Measurements from ENCODE around the gene GRAMD1B. TPM values are rescaled to one million over a fixed set of nuclear protein-coding genes. Genes with fewer than 3 reads are reported as not detected.

GRAMD1B gene
- total RNA-seq, 4 donors from 2014 or later = 0.30 to 1.5 (median 0.68) TPM

DNA sequence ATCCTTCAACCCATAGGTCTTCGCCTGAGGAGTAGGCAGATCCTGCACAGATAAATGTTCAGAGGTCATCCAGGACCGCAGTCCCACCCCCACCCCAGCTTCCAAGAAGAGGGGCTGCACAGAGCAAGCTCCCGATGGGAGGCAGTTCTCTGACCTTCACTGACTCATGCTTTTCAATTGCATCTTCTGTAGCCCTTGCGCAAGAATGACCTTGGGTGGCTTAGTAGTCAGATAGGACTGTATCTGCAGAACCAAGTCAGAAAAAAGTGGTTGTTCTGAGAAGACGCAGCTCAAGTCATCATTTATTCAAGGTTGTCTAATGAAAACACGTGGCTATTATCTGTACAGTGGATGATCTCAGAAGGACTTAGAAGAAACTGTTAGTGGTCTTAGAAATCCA is 16.4 kb upstream of the GRAMD1B start:
- intact Hi-C loops (cut with DNase I; ENCODE audit: low total_unique reads) = no loop called here
- DNase-seq (ENCODE audit: low spot score in 2 of 2) = no peak
- WGBS, 2 donors = 82 to 90% methylated on average over 6 of the region's 6 CpGs
- no peak overlapping the region for H3K4me3 ChIP-seq (ENCODE audit: low read depth, poor library complexity, severe bottlenecking)
- TF ChIP-seq, protein P1, sequence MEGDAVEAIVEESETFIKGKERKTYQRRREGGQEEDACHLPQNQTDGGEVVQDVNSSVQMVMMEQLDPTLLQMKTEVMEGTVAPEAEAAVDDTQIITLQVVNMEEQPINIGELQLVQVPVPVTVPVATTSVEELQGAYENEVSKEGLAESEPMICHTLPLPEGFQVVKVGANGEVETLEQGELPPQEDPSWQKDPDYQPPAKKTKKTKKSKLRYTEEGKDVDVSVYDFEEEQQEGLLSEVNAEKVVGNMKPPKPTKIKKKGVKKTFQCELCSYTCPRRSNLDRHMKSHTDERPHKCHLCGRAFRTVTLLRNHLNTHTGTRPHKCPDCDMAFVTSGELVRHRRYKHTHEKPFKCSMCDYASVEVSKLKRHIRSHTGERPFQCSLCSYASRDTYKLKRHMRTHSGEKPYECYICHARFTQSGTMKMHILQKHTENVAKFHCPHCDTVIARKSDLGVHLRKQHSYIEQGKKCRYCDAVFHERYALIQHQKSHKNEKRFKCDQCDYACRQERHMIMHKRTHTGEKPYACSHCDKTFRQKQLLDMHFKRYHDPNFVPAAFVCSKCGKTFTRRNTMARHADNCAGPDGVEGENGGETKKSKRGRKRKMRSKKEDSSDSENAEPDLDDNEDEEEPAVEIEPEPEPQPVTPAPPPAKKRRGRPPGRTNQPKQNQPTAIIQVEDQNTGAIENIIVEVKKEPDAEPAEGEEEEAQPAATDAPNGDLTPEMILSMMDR (IDR thresholded peaks at IDR 0.05) = no peak
- TF ChIP-seq POLR2A (IDR thresholded peaks at IDR 0.05) = no peak

GRCh38 chr11:123416566-123416965 is 13.5 kb upstream of the GRAMD1B start:
- no peak for DNase-seq (ENCODE audit: low spot score in 2 of 2)
- intact Hi-C loops (cut with DNase I; ENCODE audit: low total_unique reads) = no loop called here
- H3K4me3 ChIP-seq (ENCODE audit: low read depth, poor library complexity, severe bottlenecking) = no peak overlapping the region
- TF ChIP-seq POLR2A (IDR thresholded peaks at IDR 0.05) = no peak
- TF ChIP-seq, protein P1 (IDR thresholded peaks at IDR 0.05) = no peak

- no peak overlapping the region for H3K4me3 ChIP-seq (ENCODE audit: low read depth, poor library complexity, severe bottlenecking)
- TF ChIP-seq, protein P1 (IDR thresholded peaks at IDR 0.05) = no peak
- TF ChIP-seq POLR2A (IDR thresholded peaks at IDR 0.05) = no peak
- peak in 1 of 2 donors; percentile 13 for DNase-seq (ENCODE audit: low spot score in 2 of 2)
- intact Hi-C loops (cut with DNase I; ENCODE audit: low total_unique reads) = no loop called here
- WGBS, 2 donors = 77 to 82% methylated on average over 4 of the region's 4 CpGs
These were observed 11.5 kb upstream of the GRAMD1B start for GRCh38 chr11:123418351-123419114.

DNA sequence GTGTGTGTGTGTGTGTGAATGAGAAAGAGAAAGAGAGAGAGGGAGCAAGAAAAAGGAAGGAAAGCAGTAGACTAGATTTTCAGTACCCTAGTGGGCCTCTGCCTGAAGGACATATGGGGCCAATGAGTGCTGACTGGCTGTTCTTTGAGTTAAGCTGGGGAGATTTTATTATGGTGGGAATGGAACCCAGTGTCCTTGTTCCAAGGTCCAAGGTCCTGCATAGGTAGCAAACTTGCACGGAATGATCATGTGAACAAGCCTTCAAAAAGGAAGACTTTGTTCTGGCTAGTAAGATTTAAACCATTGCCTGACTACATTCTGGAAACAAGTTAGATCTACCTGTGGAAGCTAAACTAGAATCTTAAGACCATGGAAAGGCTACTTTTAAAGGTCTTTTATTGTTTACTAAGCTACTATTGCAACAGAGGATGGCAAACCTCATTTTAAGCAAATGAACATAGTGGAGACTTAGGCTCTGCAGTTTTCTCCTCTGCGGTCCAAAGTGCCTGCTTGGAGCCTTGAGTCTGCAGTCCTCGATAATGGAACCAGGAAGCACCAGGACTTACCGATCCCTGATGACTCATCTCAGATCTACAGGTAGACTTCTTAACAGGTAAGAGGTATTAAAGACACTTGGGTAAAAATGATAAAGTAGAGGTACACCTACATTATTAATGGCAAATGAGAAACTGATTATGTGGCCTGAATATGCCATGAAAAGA is 10.2 kb upstream of the GRAMD1B start:
- DNase-seq (ENCODE audit: low spot score in 2 of 2) = peak in 1 of 2 donors; percentile 9
- 85 to 94% methylated on average over 4 of the region's 4 CpGs for WGBS, 2 donors
- intact Hi-C loops (cut with DNase I; ENCODE audit: low total_unique reads) = no loop called here
- TF ChIP-seq, protein P1 (IDR thresholded peaks at IDR 0.05) = no peak
- TF ChIP-seq POLR2A (IDR thresholded peaks at IDR 0.05) = no peak
- H3K4me3 ChIP-seq (ENCODE audit: low read depth, poor library complexity, severe bottlenecking) = no peak overlapping the region

DNA sequence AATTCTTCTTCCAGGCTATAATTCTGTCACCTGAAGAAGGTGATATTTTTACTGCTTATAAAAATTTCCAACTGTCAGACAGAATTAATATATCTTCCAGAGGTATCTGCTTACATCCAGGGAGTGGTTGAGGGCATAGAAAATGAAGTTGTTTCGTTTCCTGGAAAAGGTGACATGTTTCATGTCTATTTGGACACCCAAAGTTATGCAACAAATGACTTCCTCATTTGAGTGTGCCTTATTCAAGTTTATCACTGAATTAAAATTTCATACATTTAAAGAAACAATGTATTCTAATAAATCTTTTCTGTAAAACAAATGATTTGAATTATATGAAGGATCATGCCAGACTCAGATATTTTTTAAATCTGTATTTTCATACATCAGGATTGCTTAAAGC is 8.5 kb upstream of the GRAMD1B start:
- intact Hi-C loops (cut with DNase I; ENCODE audit: low total_unique reads) = no loop called here

More for the DNA sequence above, 8.5 kb upstream of the GRAMD1B start:
- no peak for DNase-seq (ENCODE audit: low spot score in 2 of 2)
- TF ChIP-seq POLR2A (IDR thresholded peaks at IDR 0.05) = no peak
- TF ChIP-seq, protein P1 (IDR thresholded peaks at IDR 0.05) = no peak
- no peak overlapping the region for H3K4me3 ChIP-seq (ENCODE audit: low read depth, poor library complexity, severe bottlenecking)
- 26 to 29% methylated on average over 1 of the region's 1 CpG for WGBS, 2 donors
